Measurements from ENCODE around the gene RBMS3.

- no peak for TF ChIP-seq CTCF (IDR thresholded peaks at IDR 0.05)
- no peak for TF ChIP-seq EZH2 (IDR thresholded peaks at IDR 0.05)
- no peak for TF ChIP-seq EZH2phosphoT487 (IDR thresholded peaks at IDR 0.05)
Observed at GRCh38 chr3:29440413-29441305, 159.8 kb downstream of the RBMS3 start.
